Chondrocyte (in vitro differentiated cells): ENCODE results near the gene RNF181. TPM values are rescaled to one million over a fixed set of nuclear protein-coding genes. Genes with fewer than 3 reads are reported as not detected.

Experiments used
- DNase-seq: peaks from one replicate; pipeline ENCODE4 v3.0.0; 2021; ENCODE audit warnings: mixed read lengths, low spot score
- H3K27ac Mint-ChIP-seq: one replicate; pipeline ENCODE4 v1.8.0; 2021; ENCODE audit warnings: mild to moderate bottlenecking, moderate library complexity, mixed read lengths; ENCODE audit not compliant: unreplicated experiment
- H3K27me3 Mint-ChIP-seq: 2 replicates; pipeline ENCODE4 v1.8.0; 2021; ENCODE audit warnings: low read depth, mixed read lengths
- H3K36me3 Mint-ChIP-seq: 2 replicates; pipeline ENCODE4 v1.8.0; 2021; ENCODE audit warnings: low read depth, mixed read lengths
- H3K4me1 Mint-ChIP-seq: 2 replicates; pipeline ENCODE4 v1.8.0; 2021; ENCODE audit warnings: low read depth, mild to moderate bottlenecking, mixed read lengths
- H3K4me3 Mint-ChIP-seq: one replicate; pipeline ENCODE4 v1.8.0; 2021; ENCODE audit warnings: mild to moderate bottlenecking, moderate library complexity, mixed read lengths; ENCODE audit not compliant: unreplicated experiment
- H3K9me3 Mint-ChIP-seq: 2 replicates; pipeline ENCODE4 v1.8.0; 2021; ENCODE audit warnings: low read depth, mixed read lengths
- CTCF ChIP-seq: fragments of 200-600 bp; sonication (generic); IDR thresholded peaks from 2 replicates; pipeline ENCODE4 v1.5.0; 2021; ENCODE audit warnings: antibody characterized with exemption, mild to moderate bottlenecking, moderate library complexity
- total RNA-seq: library from RNA; stranded (reverse); gene quantifications from 3 replicates; pipeline ENCODE4 v1.2.1, GENCODE V29; 2021

Gene RNF181
- total RNA-seq, 1 donor from 2014 or later, result 89.4 TPM

GRCh38 chr2:85642725-85643124 is 47.2 kb downstream of the RNF181 start:
- DNase-seq, result no peak
- H3K4me3 Mint-ChIP-seq, result no peak overlapping the region
- H3K36me3 Mint-ChIP-seq, result peaks cover 44% of the 10 kb centered on the region
- H3K9me3 Mint-ChIP-seq, result no peaks in the 10 kb centered on the region
- no peak overlapping the region for H3K27ac Mint-ChIP-seq
- H3K27me3 Mint-ChIP-seq, result no peaks in the 10 kb centered on the region
- no peaks in the 10 kb centered on the region for H3K4me1 Mint-ChIP-seq
- TF ChIP-seq CTCF, result no peak

GRCh38 chr2:85644909-85645308 is 49.4 kb downstream of the RNF181 start:
- H3K4me1 Mint-ChIP-seq, result peaks cover 16% of the 10 kb centered on the region
- TF ChIP-seq CTCF, result no peak
- H3K36me3 Mint-ChIP-seq, result peaks cover 52% of the 10 kb centered on the region
- H3K9me3 Mint-ChIP-seq, result no peaks in the 10 kb centered on the region
- no peak overlapping the region for H3K4me3 Mint-ChIP-seq
- H3K27me3 Mint-ChIP-seq, result no peaks in the 10 kb centered on the region
- no peak overlapping the region for H3K27ac Mint-ChIP-seq
- DNase-seq, result no peak

DNA sequence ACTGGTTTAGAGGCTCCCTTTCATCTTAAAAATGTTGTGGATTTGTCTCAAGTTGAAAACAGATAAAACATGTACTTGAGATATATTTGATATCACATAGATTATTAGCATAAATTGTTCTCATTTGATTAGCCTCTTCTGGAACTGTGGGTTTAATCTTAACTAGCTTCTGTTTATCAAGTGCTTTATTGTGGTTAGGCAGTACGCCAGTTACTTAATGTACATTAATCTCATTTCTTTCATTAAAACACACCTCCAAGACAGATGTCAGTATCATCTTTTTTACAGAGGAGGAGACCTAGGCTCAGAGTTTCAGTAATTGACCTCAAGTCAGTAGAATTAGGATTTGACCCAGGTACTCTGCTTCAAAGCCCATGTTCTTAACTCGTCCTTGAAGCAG is 50.6 kb downstream of the RNF181 start:
- no peaks in the 10 kb centered on the region for H3K27me3 Mint-ChIP-seq
- H3K4me3 Mint-ChIP-seq, result no peak overlapping the region
- DNase-seq, result no peak
- H3K27ac Mint-ChIP-seq, result no peak overlapping the region
- H3K9me3 Mint-ChIP-seq, result no peaks in the 10 kb centered on the region
- H3K4me1 Mint-ChIP-seq, result peaks cover 17% of the 10 kb centered on the region
- peaks cover 46% of the 10 kb centered on the region for H3K36me3 Mint-ChIP-seq
- no peak for TF ChIP-seq CTCF

Other genes with a start within 250 kb of the RNF181 start
- 35.6 to 40.3 TPM (median 36.3 TPM) in 3 replicates for gene RETSAT, start 241.2 kb upstream of the RNF181 start, total RNA-seq
- gene ELMOD3, start 241.0 kb upstream of the RNF181 start, total RNA-seq, result 14.3 to 20.0 TPM (median 15.2 TPM) in 3 replicates
- gene CAPG, start 185.4 kb upstream of the RNF181 start, total RNA-seq, result 40.5 to 77.6 TPM (median 76.5 TPM) in 3 replicates
- gene SH2D6, start 177.0 kb upstream of the RNF181 start, total RNA-seq, result 0.47 TPM in 1 of 3 replicates, not detected in the others
- 119 to 155 TPM (median 144 TPM) in 3 replicates for gene MAT2A, start 56.6 kb upstream of the RNF181 start, total RNA-seq
- gene GGCX, start 34.3 kb upstream of the RNF181 start, total RNA-seq, result 55.7 to 78.6 TPM (median 58.6 TPM) in 3 replicates
- 1.6 to 2.4 TPM (median 2.1 TPM) in 3 replicates for gene VAMP8, start 18.2 kb upstream of the RNF181 start, total RNA-seq
- 1.8 to 2.4 TPM in 2 of 3 replicates, not detected in the other for gene VAMP5, start 11.3 kb upstream of the RNF181 start, total RNA-seq
- 17.1 to 19.9 TPM (median 17.9 TPM) in 3 replicates for gene TMEM150A, start 7.0 kb downstream of the RNF181 start, total RNA-seq
- gene C2orf68, start 16.3 kb downstream of the RNF181 start, total RNA-seq, result 19.4 to 33.9 TPM (median 21.3 TPM) in 3 replicates
- 34.7 to 40.4 TPM (median 35.1 TPM) in 3 replicates for gene USP39, start 20.4 kb downstream of the RNF181 start, total RNA-seq
- gene SFTPB, start 72.5 kb downstream of the RNF181 start, total RNA-seq, result not detected in 3 replicates
- gene GNLY, start 98.6 kb downstream of the RNF181 start, total RNA-seq, result not detected in 3 replicates
- 2.2 to 10.3 TPM (median 2.7 TPM) in 3 replicates for gene ATOH8, start 158.2 kb downstream of the RNF181 start, total RNA-seq